ENCODE results near the gene MRPS16. TPM values are rescaled to one million over a fixed set of nuclear protein-coding genes. Genes with fewer than 3 reads are reported as not detected.

The MRPS16 gene
- polyA plus RNA-seq, 1 of the 3 experiments (the other 2 are of a cell fraction), result 75.5 TPM

GRCh38 chr10:73244866-73245477, 7.5 kb downstream of the MRPS16 start:
- peaks cover 51 to 64% of the 10 kb centered on the region in 2 experiments for H3K36me3 ChIP-seq (replicated peaks in 1 of 2; ENCODE audit: control insufficient read depth in 1 of 2, insufficient read depth in 2 of 2, low read length in 1 of 2)
- H3K4me1 ChIP-seq (ENCODE audit: control insufficient read depth in 1 of 2, insufficient read depth in 2 of 2, low read depth in 1 of 2, low read length in 1 of 2), result peaks cover 15 to 23% of the 10 kb centered on the region in 2 experiments; a peak in 3 of 4 replicates
- H3K9me3 ChIP-seq, result no peaks in the 10 kb centered on the region
- H3K27me3 ChIP-seq (ENCODE audit: insufficient read depth), result no peaks in the 10 kb centered on the region
- H3K4me2 ChIP-seq, result peak overlapping the region; percentile 79
- H3K4me3 ChIP-seq (ENCODE audit: low read depth in 2 of 2, low read length in 1 of 2), result peak overlapping the region; percentile 75 to 83
- peaks cover 22% of the 10 kb centered on the region for H3F3A ChIP-seq (replicated peaks; ENCODE audit: insufficient read depth)
- TF ChIP-seq TAF1 (IDR thresholded peaks at IDR 0.05; ENCODE audit: borderline replicate concordance, low read depth, low read length), result no peak
- 0 out of 2 replicates have a peak, but pooled peaks have one; percentile 27 for TF ChIP-seq PBX3 (IDR thresholded peaks at IDR 0.05)
- 0 out of 2 replicates have a peak, but pooled peaks have one; percentile 25 for TF ChIP-seq TCF12 (IDR thresholded peaks at IDR 0.05)
- POLR2A ChIA-PET, result no interaction called here
- no peak for DNase-seq
- H4K20me1 ChIP-seq (ENCODE audit: insufficient read depth), result 0 out of 2 replicates have a peak, but pooled peaks cover 3% of the 10 kb centered on the region
- peaks cover 73% of the 10 kb centered on the region for H3K79me2 ChIP-seq (ENCODE audit: insufficient read depth)
- WGBS (ENCODE audit: low lambda C conversion rate), result 28% methylated on average over 8 of the region's 8 CpGs
- no peak overlapping the region; the same call in 1 of the 2 replicates for H2AFZ ChIP-seq (ENCODE audit: low read depth)
- CTCF ChIA-PET, result interaction anchor here (1.2 kb wide), 1 partner anchor 18 kb away, joined by 3 read pairs; no protein-coding TSS in a partner anchor
- H3K9ac ChIP-seq, result peak overlapping the region; percentile 83; the same call in 1 of the 2 replicates
- H3K27ac ChIP-seq (ENCODE audit: low read depth in 2 of 2, low read length in 1 of 2), result peak overlapping the region; percentile 4 to 80
- H3K9me2 ChIP-seq, result no peaks in the 10 kb centered on the region

- ChIA-PET CTCF (no interaction called here), POLR2A (no interaction called here)
- no peaks in the 10 kb centered on the region for H3K9me3 ChIP-seq
- H4K20me1 ChIP-seq (ENCODE audit: insufficient read depth), result no peaks in the 10 kb centered on the region
- H3K4me1 ChIP-seq (ENCODE audit: control insufficient read depth in 1 of 2, insufficient read depth in 2 of 2, low read depth in 1 of 2, low read length in 1 of 2), result peaks cover 3 to 9% of the 10 kb centered on the region in 2 experiments; a peak in 3 of 4 replicates
- H3K4me3 ChIP-seq (ENCODE audit: low read depth in 2 of 2, low read length in 1 of 2), result no peak overlapping the region
- peaks cover 60 to 84% of the 10 kb centered on the region in 2 experiments for H3K36me3 ChIP-seq (replicated peaks in 1 of 2; ENCODE audit: control insufficient read depth in 1 of 2, insufficient read depth in 2 of 2, low read length in 1 of 2)
- no peaks in the 10 kb centered on the region for H3K9me2 ChIP-seq
- no peak overlapping the region for H2AFZ ChIP-seq (ENCODE audit: low read depth)
- 92% methylated on average over 2 of the region's 2 CpGs for WGBS (ENCODE audit: low lambda C conversion rate)
- H3K4me2 ChIP-seq, result no peak overlapping the region
- no peak for TF ChIP-seq FOSL2 (IDR thresholded peaks at IDR 0.05; ENCODE audit: borderline replicate concordance, low read depth)
- no peak for TF ChIP-seq ELF1 (IDR thresholded peaks at IDR 0.05)
- no peak for TF ChIP-seq RFX5 (IDR thresholded peaks at IDR 0.05; ENCODE audit: low read length)
- no peak for TF ChIP-seq TCF12 (IDR thresholded peaks at IDR 0.05)
- no peak for TF ChIP-seq SIN3A (IDR thresholded peaks at IDR 0.05; ENCODE audit: borderline replicate concordance, low read depth, low read length)
- no peak for TF ChIP-seq EP300 (IDR thresholded peaks at IDR 0.05; ENCODE audit: borderline replicate concordance in 1 of 2, low read depth in 1 of 2, low read length in 1 of 2)
- no peak for TF ChIP-seq NFIC (IDR thresholded peaks at IDR 0.05; ENCODE audit: borderline replicate concordance)
- no peak for TF ChIP-seq USF1 (IDR thresholded peaks at IDR 0.05; ENCODE audit: borderline replicate concordance, low read depth)
- no peaks in the 10 kb centered on the region for H3K27me3 ChIP-seq (ENCODE audit: insufficient read depth)
- DNase-seq, result no peak
- no peak overlapping the region for H3K27ac ChIP-seq (ENCODE audit: low read depth in 2 of 2, low read length in 1 of 2)
- no peak overlapping the region for H3K9ac ChIP-seq
- H3K79me2 ChIP-seq (ENCODE audit: insufficient read depth), result peaks cover 28% of the 10 kb centered on the region
- peaks cover 20% of the 10 kb centered on the region for H3F3A ChIP-seq (replicated peaks; ENCODE audit: insufficient read depth)
Measured at GRCh38 chr10:73239908-73240307, 12.5 kb downstream of the MRPS16 start.

Measured in SK-N-SH (cell line).